IPS-11a (cell line): ENCODE measurements around the gene RAB13.

Experiments
- H3K4me3 ChIP-seq: one replicate; pipeline ENCODE4 v1.5.1; 2013; ENCODE audit warnings: low read depth, low read length, control low read depth

Gene RAB13

GRCh38 chr1:153957744-153958110, 28.4 kb downstream of the RAB13 start:
- H3K4me3 ChIP-seq: peak overlapping the region; percentile 92

GRCh38 chr1:153956997-153957715, 29.0 kb downstream of the RAB13 start:
- H3K4me3 ChIP-seq: peak overlapping the region; percentile 92

GRCh38 chr1:153954826-153955225, 31.3 kb downstream of the RAB13 start:
- H3K4me3 ChIP-seq: no peak overlapping the region

- no peak overlapping the region for H3K4me3 ChIP-seq
Observed at GRCh38 chr1:153953859-153954365, 32.2 kb downstream of the RAB13 start.

- no peak overlapping the region for H3K4me3 ChIP-seq
Observed at GRCh38 chr1:153951801-153952200, 34.3 kb downstream of the RAB13 start.

- no peak overlapping the region for H3K4me3 ChIP-seq
Observed at GRCh38 chr1:153951183-153951582, 35.0 kb downstream of the RAB13 start.

GRCh38 chr1:153946622-153947241, 39.4 kb downstream of the RAB13 start, which contains the start of gene DENND4B:
DENND4B (minus strand) TSS chr1:153946718; CDS start chr1:153944374, 2,344 bp downstream.
- peak within 1 kb of the TSS; percentile 87 for H3K4me3 ChIP-seq

- H3K4me3 ChIP-seq: peak overlapping the region; percentile 87
Observed at GRCh38 chr1:153945795-153946621, 40.1 kb downstream of the RAB13 start.

- H3K4me3 ChIP-seq: peak overlapping the region; percentile 87
Observed at GRCh38 chr1:153945131-153945794, 40.9 kb downstream of the RAB13 start.

- no peak overlapping the region for H3K4me3 ChIP-seq
Observed at GRCh38 chr1:153944827-153945117, 41.4 kb downstream of the RAB13 start.

- no peak overlapping the region for H3K4me3 ChIP-seq
Observed at GRCh38 chr1:153944005-153944826, 41.9 kb downstream of the RAB13 start.

GRCh38 chr1:153942766-153943549, 43.2 kb downstream of the RAB13 start:
- no peak overlapping the region for H3K4me3 ChIP-seq

- H3K4me3 ChIP-seq: no peak overlapping the region
Observed at GRCh38 chr1:153941826-153942725, 44.1 kb downstream of the RAB13 start.

GRCh38 chr1:153940756-153941155, 45.4 kb downstream of the RAB13 start:
- H3K4me3 ChIP-seq: no peak overlapping the region

- H3K4me3 ChIP-seq: no peak overlapping the region
Observed at GRCh38 chr1:153939476-153939875, 46.7 kb downstream of the RAB13 start.

- no peak overlapping the region for H3K4me3 ChIP-seq
Observed at GRCh38 chr1:153938996-153939395, 47.1 kb downstream of the RAB13 start.

- no peak overlapping the region for H3K4me3 ChIP-seq
Observed at GRCh38 chr1:153937331-153937730, 48.8 kb downstream of the RAB13 start.

- no peak overlapping the region for H3K4me3 ChIP-seq
Observed at GRCh38 chr1:153936011-153936802, 49.9 kb downstream of the RAB13 start.
